GM21576 (cell line): ENCODE results near the gene MACF1.
"Not testable (repeated sequence)": the region's sequence is repeated elsewhere in the genome, so short reads cannot be mapped to it uniquely, and the experiment has no call there.

Experiments
- ATAC-seq: cut with Tn5 transposase; IDR thresholded peaks from one replicate; pipeline ENCODE4 v1.9.1; 2021; ENCODE audit warnings: mild to moderate bottlenecking, moderate library complexity; ENCODE audit not compliant: unreplicated experiment

The MACF1 gene

DNA sequence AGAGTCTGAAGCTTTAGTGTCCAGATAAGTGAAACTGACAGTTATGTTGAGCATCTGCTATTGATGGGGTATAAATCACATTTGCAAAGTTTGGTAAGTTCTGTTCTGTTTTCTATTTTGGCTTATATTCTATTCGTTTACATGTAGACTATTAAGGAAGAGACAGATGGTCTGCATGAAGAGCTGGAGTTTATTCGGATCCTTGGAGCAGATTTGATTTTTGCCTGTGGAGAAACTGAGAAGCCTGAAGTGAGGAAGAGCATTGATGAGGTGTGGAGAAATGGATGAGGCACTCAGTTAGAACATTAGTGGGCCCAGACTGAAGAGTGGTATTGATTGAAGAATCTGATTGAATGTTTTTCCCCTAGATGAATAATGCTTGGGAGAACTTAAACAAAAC lies 236.4 kb downstream of the MACF1 start:
- ATAC-seq: no peak

DNA sequence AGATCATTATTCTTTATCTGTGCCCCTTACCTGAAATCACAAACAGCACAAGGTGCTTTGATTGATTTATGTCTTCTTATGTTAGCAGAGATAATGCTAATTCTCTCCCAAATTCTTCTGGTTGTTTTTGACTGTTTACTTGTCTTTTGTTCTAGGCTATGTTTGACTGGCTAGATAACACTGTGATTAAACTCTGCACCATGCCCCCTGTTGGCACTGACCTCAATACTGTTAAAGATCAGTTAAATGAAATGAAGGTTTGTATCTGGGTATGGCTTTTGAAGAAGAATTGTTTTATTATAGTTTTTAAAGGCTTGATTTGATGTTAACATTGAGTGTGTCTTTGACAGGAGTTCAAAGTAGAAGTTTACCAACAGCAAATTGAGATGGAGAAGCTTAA lies 237.3 kb downstream of the MACF1 start:
- no peak for ATAC-seq

DNA sequence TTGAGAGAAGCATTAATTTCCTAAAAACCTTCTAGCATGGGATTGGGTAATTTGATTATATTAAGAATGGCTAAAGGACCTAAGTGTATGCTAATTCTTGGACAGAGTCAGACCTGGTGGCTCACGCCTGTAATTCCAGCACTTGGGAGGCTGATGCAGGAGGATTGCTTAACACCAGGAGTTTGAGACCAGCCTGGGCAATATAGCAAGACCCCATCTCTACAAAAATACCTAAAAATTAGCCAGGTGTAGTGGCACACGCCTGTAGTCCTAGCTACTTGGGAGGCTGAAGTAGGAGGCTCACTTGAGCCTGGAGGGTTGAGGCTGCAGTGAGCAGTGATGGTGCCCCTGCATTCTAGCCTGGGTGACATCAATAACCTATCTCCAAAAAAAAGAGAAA lies 241.1 kb downstream of the MACF1 start:
- no peak for ATAC-seq

DNA sequence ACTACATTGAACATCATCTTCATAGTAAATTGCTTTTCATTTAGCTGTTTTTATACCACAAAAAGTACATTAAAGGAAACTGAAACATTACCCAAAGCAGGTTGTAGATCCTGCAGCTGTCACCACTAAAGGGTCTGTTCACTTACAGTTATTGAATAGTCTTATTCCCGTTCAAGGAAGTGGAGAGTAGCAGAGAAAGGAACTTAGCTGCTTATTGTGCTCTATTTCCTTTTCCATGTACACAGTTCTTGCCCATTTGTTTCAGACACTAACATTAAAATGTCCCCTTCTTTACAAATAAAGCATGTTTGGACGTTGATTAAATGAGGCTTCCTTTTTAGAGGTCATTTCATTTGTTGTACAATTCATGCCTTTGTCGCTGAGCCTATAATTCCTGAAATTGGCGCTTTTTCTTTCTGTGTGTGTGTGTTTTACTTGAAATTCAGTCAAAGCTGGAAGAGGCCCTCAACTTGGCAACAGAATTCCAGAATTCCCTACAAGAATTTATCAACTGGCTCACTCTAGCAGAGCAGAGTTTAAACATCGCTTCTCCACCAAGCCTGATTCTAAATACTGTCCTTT lies 242.6 kb downstream of the MACF1 start:
- no peak for ATAC-seq

DNA sequence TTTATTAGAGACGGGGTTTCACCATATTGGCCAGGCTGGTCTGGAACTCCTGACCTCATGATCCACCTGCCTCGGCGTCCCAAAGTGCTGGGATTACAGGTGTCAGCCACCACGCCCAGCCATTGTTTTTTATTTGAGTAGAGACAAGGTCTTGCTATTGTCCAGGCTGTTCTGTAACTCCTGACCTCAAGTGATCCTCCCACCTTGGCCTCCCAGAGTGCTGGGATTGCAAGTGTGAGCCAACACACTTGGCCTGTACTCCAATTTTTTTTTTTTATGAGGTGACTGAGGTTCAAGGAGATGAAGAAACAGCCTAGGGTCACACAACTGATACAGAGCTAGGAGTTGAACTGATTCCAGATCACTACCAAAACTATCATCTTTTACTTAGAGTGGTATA lies 245.5 kb downstream of the MACF1 start:
- not testable (repeated sequence) for ATAC-seq

DNA sequence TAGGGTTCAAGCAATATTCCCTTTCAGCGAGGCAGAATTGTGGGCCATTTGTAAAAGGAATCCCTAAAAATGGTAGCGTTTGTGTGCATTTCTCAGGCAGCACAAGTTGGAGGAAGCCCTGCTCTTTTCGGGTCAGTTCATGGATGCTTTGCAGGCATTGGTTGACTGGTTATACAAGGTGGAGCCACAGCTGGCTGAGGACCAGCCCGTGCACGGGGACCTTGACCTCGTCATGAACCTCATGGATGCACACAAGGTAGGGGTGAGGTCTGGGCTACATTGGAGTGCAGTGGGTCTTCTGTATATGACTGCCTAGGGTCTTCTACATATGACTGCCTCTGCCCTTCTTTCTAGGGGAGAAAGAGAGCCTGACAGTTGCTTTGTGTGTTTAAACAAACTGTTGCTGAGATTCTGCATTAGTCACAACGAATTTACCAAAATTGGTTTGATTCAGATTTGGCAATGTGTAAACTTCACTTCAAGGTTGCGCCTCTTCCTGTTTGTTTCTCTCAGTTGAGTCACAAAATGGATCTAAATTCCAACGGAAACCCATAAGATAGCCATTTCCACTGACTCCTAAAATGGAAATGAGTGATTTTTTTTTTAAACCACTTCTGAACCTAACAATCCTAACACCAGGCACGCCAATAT lies 246.6 kb downstream of the MACF1 start:
- no peak for ATAC-seq

DNA sequence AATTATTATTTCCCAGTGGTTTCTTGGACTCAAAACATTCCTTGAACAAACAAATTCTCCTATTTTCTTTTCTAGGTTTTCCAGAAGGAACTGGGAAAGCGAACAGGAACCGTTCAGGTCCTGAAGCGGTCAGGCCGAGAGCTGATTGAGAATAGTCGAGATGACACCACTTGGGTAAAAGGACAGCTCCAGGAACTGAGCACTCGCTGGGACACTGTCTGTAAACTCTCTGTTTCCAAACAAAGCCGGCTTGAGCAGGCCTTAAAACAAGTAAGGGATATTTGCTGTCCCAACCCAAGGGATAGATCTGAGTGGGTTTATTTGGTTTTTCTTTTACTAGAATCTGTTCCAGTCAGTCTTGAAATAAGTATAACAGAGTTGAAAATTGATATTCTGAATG lies 247.6 kb downstream of the MACF1 start:
- ATAC-seq: no peak

DNA sequence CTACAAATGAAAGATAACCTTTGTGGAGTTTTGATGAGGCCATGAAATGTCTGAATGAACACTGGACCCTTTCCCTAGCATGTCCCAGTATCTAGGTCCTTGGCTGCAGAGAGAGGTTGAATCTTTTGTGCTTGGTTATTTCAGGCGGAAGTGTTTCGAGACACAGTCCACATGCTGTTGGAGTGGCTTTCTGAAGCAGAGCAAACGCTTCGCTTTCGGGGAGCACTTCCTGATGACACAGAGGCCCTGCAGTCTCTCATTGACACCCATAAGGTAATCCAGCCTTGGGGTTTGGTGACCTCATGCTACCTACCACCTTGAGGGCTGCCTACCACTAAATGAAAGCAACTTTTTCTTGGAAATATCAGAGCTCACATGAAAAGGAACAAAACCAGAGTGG lies 248.0 kb downstream of the MACF1 start:
- ATAC-seq: no peak

DNA sequence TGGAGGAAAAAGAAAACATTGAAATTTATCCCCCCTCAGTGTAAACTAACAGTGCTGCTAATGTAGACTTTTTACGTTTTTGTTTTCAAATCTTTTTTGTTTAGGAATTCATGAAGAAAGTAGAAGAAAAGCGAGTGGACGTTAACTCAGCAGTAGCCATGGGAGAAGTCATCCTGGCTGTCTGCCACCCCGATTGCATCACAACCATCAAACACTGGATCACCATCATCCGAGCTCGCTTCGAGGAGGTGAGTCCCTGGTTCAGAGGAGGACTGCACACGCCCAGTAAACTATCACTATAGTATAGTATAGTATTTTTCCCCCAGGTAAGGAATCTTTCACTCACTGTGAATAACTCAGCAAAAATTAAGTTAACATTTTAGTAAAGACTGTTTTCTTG lies 249.1 kb downstream of the MACF1 start:
- no peak for ATAC-seq

DNA sequence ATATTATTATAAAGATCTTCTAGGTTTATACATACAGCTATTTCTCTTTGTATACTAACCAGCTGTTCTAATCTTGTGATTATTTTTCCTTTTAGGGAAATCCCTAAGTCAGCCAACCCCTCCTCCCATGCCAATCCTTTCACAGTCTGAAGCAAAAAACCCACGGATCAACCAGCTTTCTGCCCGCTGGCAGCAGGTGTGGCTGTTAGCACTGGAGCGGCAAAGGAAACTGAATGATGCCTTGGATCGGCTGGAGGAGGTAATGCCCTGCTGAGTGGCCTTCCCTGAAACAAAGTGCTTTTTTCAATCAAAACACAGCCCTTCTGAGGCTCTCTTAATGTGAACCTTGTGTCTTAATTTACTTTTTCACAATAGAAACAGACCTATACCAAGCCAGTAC lies 254.5 kb downstream of the MACF1 start:
- ATAC-seq: no peak

DNA sequence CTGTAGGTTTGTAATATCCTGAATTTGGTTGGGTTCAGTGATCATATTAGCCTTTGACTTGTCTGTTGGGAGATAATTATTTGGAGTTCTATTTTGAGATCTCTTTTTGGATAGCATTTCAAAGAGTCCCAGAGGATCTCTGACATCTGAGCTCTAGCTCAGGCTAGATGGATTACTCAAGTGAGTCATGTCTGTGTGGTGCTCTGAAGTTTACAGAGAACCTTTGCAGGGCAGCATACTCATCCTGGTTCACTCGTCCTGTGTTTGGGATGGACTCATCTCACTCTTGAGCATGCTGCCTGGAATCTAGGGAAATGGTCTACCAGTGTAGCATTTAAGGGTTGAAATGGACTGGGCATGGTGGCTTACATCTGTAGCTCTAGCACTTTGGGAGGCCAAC lies 257.6 kb downstream of the MACF1 start:
- ATAC-seq: no peak

DNA sequence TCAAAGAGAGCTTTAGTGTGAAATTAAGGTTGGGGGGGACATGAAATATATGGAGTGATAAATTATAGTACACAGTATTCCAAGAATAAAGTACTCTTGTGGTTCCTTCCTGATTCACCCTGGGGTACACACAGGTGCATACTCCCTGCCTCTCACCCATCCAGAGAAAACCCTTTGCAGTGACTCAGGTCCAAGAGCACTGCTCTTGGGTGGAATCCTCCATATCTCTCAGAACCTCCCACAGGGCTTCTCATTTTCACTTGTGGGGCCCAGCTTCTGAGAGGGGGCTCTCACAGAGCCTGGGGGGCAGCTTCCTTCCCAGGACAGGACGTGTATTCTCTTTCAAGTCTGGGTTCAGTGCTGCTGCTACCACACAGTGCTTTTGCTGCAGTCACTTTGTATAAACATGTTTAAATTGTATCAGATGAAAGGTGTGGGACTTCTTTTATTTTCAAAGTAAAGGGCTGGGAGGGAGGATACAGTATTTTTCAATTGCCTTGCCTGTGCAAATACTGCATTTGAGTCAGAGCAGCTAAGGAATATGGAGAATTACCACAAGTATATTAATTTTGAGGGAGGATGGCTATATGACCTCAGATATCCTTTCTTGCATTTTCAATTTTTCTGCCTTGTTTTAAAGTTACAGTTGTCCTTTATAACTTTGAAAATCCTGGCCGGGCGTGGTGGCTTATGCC lies 262.1 kb downstream of the MACF1 start:
- ATAC-seq: no peak

DNA sequence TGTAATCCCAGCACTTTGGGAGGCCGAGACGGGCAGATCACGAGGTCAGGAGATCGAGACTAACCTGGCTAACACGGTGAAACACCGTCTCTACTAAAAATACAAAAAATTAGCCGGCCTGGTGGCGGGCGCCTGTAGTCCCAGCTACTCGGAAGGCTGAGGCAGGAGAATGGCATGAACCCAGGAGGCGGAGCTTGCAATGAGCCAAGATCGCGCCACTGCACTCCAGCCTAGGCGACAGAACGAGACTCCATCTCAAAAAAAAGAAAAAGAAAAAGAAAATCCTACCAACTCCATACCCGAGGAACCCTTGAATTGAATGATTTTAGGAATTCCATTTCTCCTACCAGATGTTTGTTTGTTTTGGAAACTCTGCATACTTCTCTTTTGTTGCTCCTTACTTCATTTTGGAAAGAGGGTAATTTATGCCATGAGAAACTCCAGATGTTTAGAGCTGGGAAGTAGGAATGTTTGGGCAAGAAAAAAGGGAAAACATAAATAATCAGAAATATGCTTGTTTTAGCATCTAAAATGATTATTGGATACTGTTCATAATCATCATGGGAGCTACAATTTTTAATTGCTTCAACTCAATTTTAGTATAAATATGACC lies 262.7 kb downstream of the MACF1 start:
- ATAC-seq: not testable (repeated sequence)

DNA sequence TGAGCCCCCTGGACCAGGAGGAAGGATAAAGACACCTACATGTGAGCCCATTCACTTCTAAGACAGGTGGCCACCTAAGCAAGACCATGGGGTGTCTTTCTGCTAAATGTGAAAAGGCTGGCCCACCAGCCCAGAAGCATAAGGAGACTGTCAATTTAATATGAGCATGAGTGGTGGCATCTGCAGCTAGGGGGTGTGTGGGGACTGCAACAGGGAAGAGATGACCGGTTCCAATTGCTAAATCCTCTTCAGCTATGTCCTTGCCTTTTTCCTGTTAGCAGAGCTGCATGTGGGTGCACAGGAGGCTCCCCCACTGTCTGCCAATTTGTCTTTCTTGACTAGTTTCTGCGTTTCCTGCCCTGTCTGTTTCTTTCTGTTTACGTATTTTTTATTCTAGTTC lies 264.7 kb downstream of the MACF1 start:
- ATAC-seq: no peak

DNA sequence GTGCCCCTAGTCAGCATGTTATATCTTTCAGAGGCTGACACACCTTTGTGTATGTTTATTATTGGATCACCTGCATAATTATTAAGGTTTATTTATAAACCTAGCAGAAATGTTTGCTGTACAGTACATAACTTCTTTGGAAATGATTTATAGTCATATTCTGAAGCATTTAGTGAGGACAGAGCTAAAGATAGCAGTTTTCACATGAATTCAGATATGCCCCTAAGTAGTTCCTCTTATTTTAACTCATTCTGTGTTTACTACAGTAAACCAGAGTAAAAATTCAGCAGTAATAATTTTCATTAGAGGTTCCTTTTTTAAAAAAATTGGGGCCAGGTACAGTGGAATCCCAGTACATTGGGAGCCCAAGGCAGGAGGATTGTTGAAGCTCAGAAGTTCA lies 265.5 kb downstream of the MACF1 start:
- no peak for ATAC-seq

DNA sequence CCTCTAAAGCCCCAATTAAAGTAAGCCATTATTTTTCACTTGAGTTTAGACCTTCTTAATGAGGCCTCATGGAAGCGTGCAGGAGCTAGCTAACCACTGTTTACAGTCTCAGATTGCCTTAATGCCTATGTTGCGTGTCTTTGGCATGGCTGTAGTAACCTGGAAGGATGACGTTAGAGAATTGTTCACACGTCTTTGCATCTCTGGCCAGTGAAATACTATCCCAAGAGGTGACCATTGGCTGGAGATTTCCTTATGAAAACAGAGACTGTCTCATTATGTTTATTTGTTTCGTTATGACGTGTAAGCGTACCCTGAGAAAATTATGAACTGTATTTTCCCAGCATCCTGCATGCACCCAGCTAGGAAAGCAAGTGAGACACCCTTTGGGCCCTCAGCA lies 268.3 kb downstream of the MACF1 start:
- ATAC-seq: no peak

DNA sequence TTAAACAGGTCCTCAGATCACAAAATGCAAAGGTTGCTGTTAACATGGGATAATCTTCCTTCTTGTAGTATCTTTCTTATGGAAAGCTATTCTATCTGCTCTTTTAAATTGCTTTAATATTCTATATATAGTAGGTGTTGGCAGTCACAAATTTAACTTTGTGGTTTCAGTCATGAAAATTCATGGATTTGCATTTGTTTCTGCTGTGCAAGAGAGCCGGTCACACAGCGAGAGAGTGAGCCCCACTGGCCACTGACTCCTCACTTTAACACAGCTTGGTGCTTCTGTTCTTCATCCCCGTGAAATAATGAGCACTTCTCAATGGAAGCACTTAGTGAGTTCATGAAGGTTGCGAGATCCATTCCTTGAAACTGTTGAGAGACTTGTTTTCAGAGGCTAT lies 268.8 kb downstream of the MACF1 start:
- no peak for ATAC-seq

DNA sequence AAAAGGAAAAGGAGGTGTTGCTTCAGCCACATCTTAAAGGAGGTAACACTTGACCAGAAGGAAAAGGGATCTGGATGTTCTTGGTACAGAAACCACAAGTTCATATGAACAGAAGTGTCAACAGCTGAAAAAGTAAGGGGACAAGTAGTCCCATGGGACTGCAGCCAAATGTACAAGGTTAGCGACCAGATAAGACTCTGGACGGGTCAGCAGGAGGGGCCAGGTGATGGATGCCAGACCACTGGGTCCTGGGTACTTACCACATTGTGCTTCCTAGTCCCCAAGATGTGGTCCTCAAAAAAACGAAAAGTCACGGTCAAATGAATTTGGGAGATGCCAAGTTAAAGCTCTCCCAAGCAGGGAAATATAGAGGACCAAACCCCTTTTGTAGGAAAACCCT lies 270.3 kb downstream of the MACF1 start:
- no peak for ATAC-seq

DNA sequence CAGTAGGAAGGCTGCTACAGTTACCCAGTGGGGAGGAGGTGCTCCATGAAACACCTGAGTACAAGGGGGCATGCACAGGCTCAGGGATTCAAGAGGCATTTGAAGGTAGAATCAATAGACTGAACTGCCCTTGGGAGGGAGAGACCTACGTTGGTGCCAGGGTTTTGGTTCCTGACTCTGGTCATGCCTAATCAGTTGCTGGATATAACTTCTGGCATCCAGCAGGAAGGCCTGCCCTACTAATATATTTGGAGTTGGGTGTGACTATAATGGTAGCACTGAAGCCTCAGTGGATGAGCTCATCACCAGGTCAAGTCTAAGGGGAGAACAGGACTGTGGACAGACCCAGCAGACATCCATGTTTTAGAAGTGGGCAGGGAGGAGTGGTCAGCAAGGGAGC lies 271.1 kb downstream of the MACF1 start:
- ATAC-seq: not testable (repeated sequence)

DNA sequence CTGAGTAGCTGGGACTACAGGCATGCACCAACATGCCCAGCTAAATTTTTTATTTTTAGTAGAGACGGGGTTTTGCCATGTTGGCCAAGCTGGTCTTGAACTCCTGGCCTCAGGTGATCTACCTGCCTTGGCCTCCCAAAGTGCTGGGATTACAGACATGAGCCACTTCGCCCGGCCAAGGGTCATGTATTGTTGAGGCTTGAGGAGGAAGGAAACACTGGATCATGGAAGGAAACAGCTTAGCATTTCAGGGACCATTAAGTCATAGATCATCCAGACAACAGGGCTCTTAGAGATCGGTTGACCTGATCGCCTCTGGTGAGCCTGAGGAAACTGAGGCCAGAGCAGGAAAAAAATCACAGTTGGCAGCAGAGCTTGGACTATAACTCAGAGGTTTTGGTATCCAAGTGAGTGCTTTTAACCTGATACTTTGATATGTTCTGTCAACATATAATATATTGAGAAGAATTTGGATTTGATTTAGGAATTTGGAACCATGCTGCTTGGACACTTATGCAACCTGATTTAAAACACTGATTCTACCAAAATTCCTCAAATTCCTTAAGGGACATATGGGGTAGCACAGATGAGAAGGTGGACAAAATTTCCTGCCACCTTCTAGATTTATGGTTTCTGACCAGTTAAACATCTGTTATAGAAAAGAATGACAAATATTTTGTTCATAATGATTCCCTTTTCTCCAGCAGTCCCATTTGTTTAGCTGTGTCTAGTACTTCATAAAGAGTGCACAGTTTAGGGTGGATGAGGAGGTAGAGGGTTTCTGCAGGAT lies 273.8 kb downstream of the MACF1 start:
- no peak for ATAC-seq

DNA sequence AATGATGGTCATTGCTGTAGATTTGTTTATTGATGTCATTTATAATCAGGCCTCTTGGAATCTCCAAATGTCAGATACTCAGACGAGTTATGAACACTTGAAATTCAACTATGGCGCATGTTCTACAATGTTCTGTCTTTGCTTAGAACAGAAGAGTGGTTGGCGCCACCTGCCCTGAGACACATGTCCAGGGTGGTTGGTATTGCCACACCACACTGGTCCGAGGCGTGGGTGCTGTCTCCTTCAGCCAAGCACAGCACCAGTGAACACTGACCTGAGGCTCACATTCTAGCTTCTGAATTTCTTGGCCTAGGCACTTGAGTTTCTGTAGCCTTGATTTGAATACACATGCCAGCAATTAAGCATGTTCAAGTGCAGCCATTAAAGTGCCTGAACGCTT lies 276.8 kb downstream of the MACF1 start:
- no peak for ATAC-seq
